Smooth muscle cell (in vitro differentiated cells): ENCODE results near the gene NARS2. TPM values are rescaled to one million over a fixed set of nuclear protein-coding genes. Genes with fewer than 3 reads are reported as not detected.
"Not testable (repeated sequence)": the region's sequence is repeated elsewhere in the genome, so short reads cannot be mapped to it uniquely, and the experiment has no call there.

Experiments
- DNase-seq: peaks from one replicate; lab custom pipeline; 2025; ENCODE audit not compliant: unreplicated experiment; lab: John Stamatoyannopoulos, UW
- H2AFZ ChIP-seq: fragments of 200-600 bp; sonication (generic); 2 replicates; pipeline ENCODE4 v1.6.0; 2016; ENCODE audit warnings: antibody characterized with exemption, low read depth, mild to moderate bottlenecking
- H3F3A ChIP-seq: fragments of 200-600 bp; sonication (generic); 2 replicates; pipeline ENCODE4 v1.6.0; 2017; ENCODE audit warnings: antibody characterized with exemption, low read depth
- H3K27ac ChIP-seq: fragments of 200-600 bp; sonication (generic); 2 replicates; pipeline ENCODE4 v1.5.1; 2016; ENCODE audit warnings: low read depth, mild to moderate bottlenecking
- H3K27me3 ChIP-seq: fragments of 200-600 bp; sonication (generic); 2 replicates; pipeline ENCODE4 v1.6.1; 2016; ENCODE audit warnings: low read depth, mild to moderate bottlenecking
- H3K36me3 ChIP-seq: fragments of 200-600 bp; sonication (generic); 2 replicates; pipeline ENCODE4 v1.5.1; 2016; ENCODE audit warnings: low read depth
- H3K4me1 ChIP-seq: fragments of 200-600 bp; sonication (generic); 2 replicates; pipeline ENCODE4 v1.5.1; 2016; ENCODE audit warnings: low read depth
- H3K4me2 ChIP-seq: fragments of 200-600 bp; sonication (generic); 2 replicates; pipeline ENCODE4 v1.6.0; 2016; ENCODE audit warnings: mild to moderate bottlenecking
- H3K4me3 ChIP-seq: fragments of 200-600 bp; sonication (generic); 2 replicates; pipeline ENCODE4 v1.5.1; 2016; ENCODE audit warnings: mild to moderate bottlenecking
- H3K79me2 ChIP-seq: fragments of 200-600 bp; sonication (generic); 2 replicates; pipeline ENCODE4 v1.6.0; 2016; ENCODE audit warnings: low read depth, mild to moderate bottlenecking
- H3K9ac ChIP-seq: fragments of 200-600 bp; sonication (generic); 2 replicates; pipeline ENCODE4 v1.6.0; 2016; ENCODE audit warnings: low read depth
- H3K9me3 ChIP-seq: fragments of 200-600 bp; sonication (generic); replicated peaks from 2 replicates; pipeline ENCODE4 v1.5.1; 2016; ENCODE audit warnings: low read depth
- H4K20me1 ChIP-seq: fragments of 200-600 bp; sonication (generic); 2 replicates; pipeline ENCODE4 v1.6.0; 2016; ENCODE audit warnings: low read depth
- CTCF ChIP-seq: fragments of 200-600 bp; sonication (generic); IDR thresholded peaks from 2 replicates; pipeline ENCODE4 v1.5.1; 2017; ENCODE audit warnings: borderline replicate concordance, mild to moderate bottlenecking, antibody characterized with exemption; ENCODE audit not compliant: insufficient read depth, poor library complexity, severe bottlenecking
- WGBS: methylation state at CpG from one replicate; pipeline ENCODE4 v1.1.7; 2016; ENCODE audit warnings: low lambda C conversion rate; 5-methylcytosine and 5-hydroxymethylcytosine counted together
- polyA plus RNA-seq: library from polyadenylated mRNA; unstranded; fragments of >200 nt; fragmentation: Nextera tagmentation; extraction: Ambion mirVana; gene quantifications from 2 replicates; pipeline ENCODE4 v1.2.1, GENCODE V29; 2016
- total RNA-seq: library from RNA; depleted of rRNA; stranded (reverse); fragments of >200 nt; gene quantifications from 2 replicates; pipeline ENCODE4 v1.2.3, GENCODE V29; 2014

The NARS2 gene
- total and polyA plus RNA-seq, 2 experiments from 2014 or later: 12.2 to 17.4 TPM

GRCh38 chr11:78564490-78565467, 9.9 kb downstream of the NARS2 start:
- H3K36me3 ChIP-seq: no peaks in the 10 kb centered on the region
- peak; percentile 81 for TF ChIP-seq CTCF
- H3K4me3 ChIP-seq: no peak overlapping the region
- no peaks in the 10 kb centered on the region for H3K9me3 ChIP-seq
- peaks cover 24% of the 10 kb centered on the region for H3K79me2 ChIP-seq
- H3K27me3 ChIP-seq: no peaks in the 10 kb centered on the region
- H3K4me2 ChIP-seq: no peak overlapping the region
- WGBS: 65% methylated on average over 1 of the region's 1 CpG
- H3F3A ChIP-seq: no peaks in the 10 kb centered on the region
- no peak overlapping the region for H2AFZ ChIP-seq
- DNase-seq: no peak
- no peak overlapping the region for H3K27ac ChIP-seq
- H4K20me1 ChIP-seq: no peaks in the 10 kb centered on the region
- no peak overlapping the region for H3K9ac ChIP-seq
- peaks cover 20% of the 10 kb centered on the region for H3K4me1 ChIP-seq

DNA sequence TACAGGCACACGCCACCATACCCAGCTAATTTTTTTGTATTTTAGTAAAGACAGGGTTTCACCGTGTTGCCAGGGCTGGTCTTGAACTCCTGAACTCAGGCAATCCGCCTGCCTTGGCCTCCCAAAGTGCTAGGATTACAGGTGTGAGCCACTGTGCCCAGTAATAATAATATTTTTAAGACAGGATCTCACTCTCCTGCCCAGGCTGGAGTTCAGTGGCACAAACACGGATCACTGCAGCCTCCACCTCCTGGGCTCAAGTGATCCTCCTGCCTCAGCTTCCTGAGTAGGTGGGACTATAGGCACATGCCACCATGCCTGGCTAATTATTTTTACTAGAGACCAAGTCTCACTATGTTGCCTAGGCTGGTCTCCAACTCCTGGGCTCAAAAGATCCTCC, 10.6 kb downstream of the NARS2 start:
- not testable (repeated sequence) for H3K4me2 ChIP-seq, H4K20me1 ChIP-seq, H2AFZ ChIP-seq, H3K4me3 ChIP-seq, H3K9ac ChIP-seq, DNase-seq, H3K27me3 ChIP-seq, H3K27ac ChIP-seq, H3K9me3 ChIP-seq, H3K36me3 ChIP-seq, H3F3A ChIP-seq
- peaks cover 24% of the 10 kb centered on the region for H3K79me2 ChIP-seq
- 92% methylated on average over 4 of the region's 4 CpGs for WGBS
- peaks cover 20% of the 10 kb centered on the region for H3K4me1 ChIP-seq

DNA sequence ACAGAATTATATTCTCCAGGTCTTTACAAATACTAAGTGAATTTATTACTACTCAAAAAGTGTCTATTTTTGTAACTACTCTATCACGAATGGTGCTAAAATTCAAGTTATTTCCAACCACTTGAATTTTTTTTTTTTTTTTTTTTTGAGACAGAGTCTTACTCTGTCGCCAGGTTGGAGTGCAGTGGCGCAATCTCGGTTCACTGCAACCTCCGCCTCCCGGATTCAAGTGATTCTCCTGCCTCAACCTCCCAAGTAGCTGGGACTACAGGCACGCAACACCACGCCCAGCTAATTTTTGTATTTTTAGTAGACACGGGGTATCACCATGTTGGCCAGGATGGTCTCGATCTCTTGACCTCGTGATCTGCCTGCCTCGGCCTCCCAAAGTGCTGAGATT, 11.6 kb downstream of the NARS2 start:
- not testable (repeated sequence) for H2AFZ ChIP-seq, H3K27me3 ChIP-seq, H4K20me1 ChIP-seq, DNase-seq, H3K4me3 ChIP-seq, H3K9me3 ChIP-seq, H3K36me3 ChIP-seq, H3F3A ChIP-seq
- Histone ChIP-seq H3K9ac (peak overlapping the region; percentile 20), H3K27ac (peak overlapping the region; percentile 79), H3K79me2 (peaks cover 24% of the 10 kb centered on the region), H3K4me1 (peaks cover 20% of the 10 kb centered on the region), H3K4me2 (peak overlapping the region; percentile 62)
- WGBS: 94% methylated on average over 12 of the region's 12 CpGs

DNA sequence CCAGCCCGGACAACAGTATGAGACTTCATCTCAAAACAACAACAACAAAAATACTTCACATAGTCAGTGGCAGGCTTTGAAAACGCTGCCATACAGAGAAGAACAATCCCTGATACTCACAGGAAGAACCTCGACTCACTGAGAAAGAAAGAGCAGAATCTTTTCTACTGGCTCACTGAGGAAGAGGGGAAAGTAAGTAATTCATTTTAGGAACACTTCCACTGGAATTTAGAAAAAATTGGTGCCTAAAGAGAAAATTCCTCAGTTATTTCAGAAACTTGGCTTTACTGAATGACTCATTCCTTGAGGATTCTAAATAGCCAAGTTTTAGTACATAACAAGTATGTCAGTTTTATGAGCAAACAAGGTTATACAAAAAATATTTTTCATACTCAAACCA, 12.3 kb downstream of the NARS2 start:
- no peaks in the 10 kb centered on the region for H3K36me3 ChIP-seq
- no peaks in the 10 kb centered on the region for H3F3A ChIP-seq
- H3K4me1 ChIP-seq: peaks cover 27% of the 10 kb centered on the region
- peaks cover 24% of the 10 kb centered on the region for H3K79me2 ChIP-seq
- H2AFZ ChIP-seq: peak overlapping the region; percentile 12
- H4K20me1 ChIP-seq: no peaks in the 10 kb centered on the region
- H3K4me2 ChIP-seq: peak overlapping the region; percentile 62
- no peaks in the 10 kb centered on the region for H3K9me3 ChIP-seq
- no peaks in the 10 kb centered on the region for H3K27me3 ChIP-seq
- 36% methylated on average over 3 of the region's 3 CpGs for WGBS
- H3K9ac ChIP-seq: no peak overlapping the region
- TF ChIP-seq CTCF: no peak
- H3K4me3 ChIP-seq: no peak overlapping the region
- peak overlapping the region; percentile 79 for H3K27ac ChIP-seq
- no peak for DNase-seq
